Measurements from ENCODE around the gene CAB39. TPM values are rescaled to one million over a fixed set of nuclear protein-coding genes. Genes with fewer than 3 reads are reported as not detected.

The CAB39 gene
- polyA plus RNA-seq, 1 donor (not counting 4 experiments of a cell fraction or from before 2014, with no cell fraction given): 120 TPM

GRCh38 chr2:230824406-230824978, 111.8 kb downstream of the CAB39 start:
- no peaks in the 10 kb centered on the region for H3K79me2 ChIP-seq (ENCODE audit: control insufficient read depth, insufficient read depth, low read length)
- no peaks in the 10 kb centered on the region for H3K9me1 ChIP-seq (ENCODE audit: control insufficient read depth, extremely low read depth, insufficient read depth, low read length)
- H4K20me1 ChIP-seq (ENCODE audit: control insufficient read depth, extremely low read depth, insufficient read depth, low read length): no peaks in the 10 kb centered on the region
- peak; percentile 42 for DNase-seq (ENCODE audit: low read depth, low spot score)
- FAIRE-seq: peak; percentile 58
- peak overlapping the region; percentile 62 for H3K4me2 ChIP-seq (ENCODE audit: control insufficient read depth, extremely low read depth, insufficient read depth, low read depth, low read length)
- H3K4me3 ChIP-seq (ENCODE audit: control insufficient read depth in 2 of 3, extremely low read depth in 1 of 3, insufficient read depth in 2 of 3, low read depth in 1 of 3, low read length in 3 of 3): peak overlapping the region in 1 of 3 experiments; percentile 38
- no peak for TF ChIP-seq EZH2 (IDR thresholded peaks at IDR 0.05; ENCODE audit: low read length)
- peak; percentile 61 to 73 (median 64) for TF ChIP-seq CTCF (optimal IDR thresholded peaks at IDR 0.05 in 1 of 3, IDR thresholded peaks at IDR 0.05 in 1 of 3, conservative IDR thresholded peaks at IDR 0.05 in 1 of 3; ENCODE audit: extremely low read depth in 1 of 3, insufficient read depth in 2 of 3, low read length in 3 of 3)
- peaks cover 7% of the 10 kb centered on the region in 2 experiments for H3K36me3 ChIP-seq (ENCODE audit: control insufficient read depth in 2 of 2, extremely low read depth in 1 of 2, insufficient read depth in 2 of 2, low read length in 2 of 2)
- dilution Hi-C loops (cut with MboI; ENCODE audit: extremely low pct_ligation_motif_present, low sequenced_read_pairs): no loop called here
- H3K9me3 ChIP-seq (ENCODE audit: control insufficient read depth, low read depth, low read length): no peaks in the 10 kb centered on the region
- H3K27ac ChIP-seq (ENCODE audit: control insufficient read depth, insufficient read depth, low read length): no peak overlapping the region
- peaks cover 13% of the 10 kb centered on the region for H3K27me3 ChIP-seq (ENCODE audit: control insufficient read depth, extremely low read depth, insufficient read depth, low read length)
- no peaks in the 10 kb centered on the region for H3K4me1 ChIP-seq (ENCODE audit: control insufficient read depth, extremely low read depth, insufficient read depth, low read length)
- H3K9ac ChIP-seq (ENCODE audit: control insufficient read depth, extremely low read depth, insufficient read depth, low read length): no peak overlapping the region
- no peak overlapping the region for H2AFZ ChIP-seq (ENCODE audit: control insufficient read depth, low read length)

GRCh38 chr2:230825354-230825753, 112.7 kb downstream of the CAB39 start:
- peaks cover 5% of the 10 kb centered on the region in 2 experiments for H3K36me3 ChIP-seq (ENCODE audit: control insufficient read depth in 2 of 2, extremely low read depth in 1 of 2, insufficient read depth in 2 of 2, low read length in 2 of 2)
- H3K4me2 ChIP-seq (ENCODE audit: control insufficient read depth, extremely low read depth, insufficient read depth, low read depth, low read length): no peak overlapping the region
- H3K27ac ChIP-seq (ENCODE audit: control insufficient read depth, insufficient read depth, low read length): no peak overlapping the region
- H3K79me2 ChIP-seq (ENCODE audit: control insufficient read depth, insufficient read depth, low read length): no peaks in the 10 kb centered on the region
- dilution Hi-C loops (cut with MboI; ENCODE audit: extremely low pct_ligation_motif_present, low sequenced_read_pairs): no loop called here
- DNase-seq (ENCODE audit: low read depth, low spot score) (no peak), FAIRE-seq (no peak)
- no peaks in the 10 kb centered on the region for H3K4me1 ChIP-seq (ENCODE audit: control insufficient read depth, extremely low read depth, insufficient read depth, low read length)
- TF ChIP-seq EZH2 (IDR thresholded peaks at IDR 0.05; ENCODE audit: low read length): no peak
- peaks cover 13% of the 10 kb centered on the region for H3K27me3 ChIP-seq (ENCODE audit: control insufficient read depth, extremely low read depth, insufficient read depth, low read length)
- H4K20me1 ChIP-seq (ENCODE audit: control insufficient read depth, extremely low read depth, insufficient read depth, low read length): no peaks in the 10 kb centered on the region
- no peak overlapping the region for H3K9ac ChIP-seq (ENCODE audit: control insufficient read depth, extremely low read depth, insufficient read depth, low read length)
- peaks cover 4% of the 10 kb centered on the region for H3K9me3 ChIP-seq (ENCODE audit: control insufficient read depth, low read depth, low read length)
- no peak overlapping the region for H3K4me3 ChIP-seq (ENCODE audit: control insufficient read depth in 2 of 3, extremely low read depth in 1 of 3, insufficient read depth in 2 of 3, low read depth in 1 of 3, low read length in 3 of 3)
- no peak overlapping the region for H2AFZ ChIP-seq (ENCODE audit: control insufficient read depth, low read length)
- no peaks in the 10 kb centered on the region for H3K9me1 ChIP-seq (ENCODE audit: control insufficient read depth, extremely low read depth, insufficient read depth, low read length)

All from keratinocyte (primary cell).